Loucy (cell line): Measurements from ENCODE around the gene IL34.

ENCODE experiments used
- H2AFZ ChIP-seq: fragments of 200-600 bp; sonication (generic); 2 replicates; pipeline ENCODE4 v1.6.0; 2016; ENCODE audit warnings: antibody characterized with exemption, mild to moderate bottlenecking, low read length, moderate library complexity
- H3F3A ChIP-seq: fragments of 200-600 bp; 2 replicates; pipeline ENCODE4 v1.6.0; 2016; ENCODE audit warnings: antibody characterized with exemption, low read depth, mild to moderate bottlenecking
- H3K27me3 ChIP-seq: fragments of 200-600 bp; sonication (generic); 2 replicates; pipeline ENCODE4 v1.6.1; 2014; ENCODE audit warnings: low read length, mild to moderate bottlenecking; ENCODE audit not compliant: insufficient read depth, poor library complexity, severe bottlenecking
- H3K36me3 ChIP-seq: fragments of 200-600 bp; sonication (generic); 2 replicates; pipeline ENCODE4 v1.6.1; 2016; ENCODE audit warnings: low read length; ENCODE audit not compliant: insufficient read depth
- H3K4me1 ChIP-seq: fragments of 200-600 bp; sonication (generic); 2 replicates; pipeline ENCODE4 v1.5.1; 2014; ENCODE audit warnings: low read length, mild to moderate bottlenecking; ENCODE audit not compliant: insufficient read depth, poor library complexity, severe bottlenecking
- H3K4me2 ChIP-seq: fragments of 200-600 bp; sonication (generic); 2 replicates; pipeline ENCODE4 v1.6.0; 2014; ENCODE audit warnings: antibody characterized with exemption, low read length, low read depth, mild to moderate bottlenecking; ENCODE audit not compliant: poor library complexity, severe bottlenecking
- H3K4me3 ChIP-seq: fragments of 200-600 bp; sonication (generic); 2 replicates; pipeline ENCODE4 v1.5.1; 2014; ENCODE audit warnings: low read length, mild to moderate bottlenecking, mixed read lengths; ENCODE audit not compliant: poor library complexity, severe bottlenecking
- H3K79me2 ChIP-seq: fragments of 200-600 bp; sonication (generic); 2 replicates; pipeline ENCODE4 v1.6.1; 2014; ENCODE audit warnings: low read length; ENCODE audit not compliant: insufficient read depth
- H3K9ac ChIP-seq: fragments of 200-600 bp; sonication (generic); 2 replicates; pipeline ENCODE4 v1.6.0; 2014; ENCODE audit warnings: mild to moderate bottlenecking, low read depth, low read length, moderate library complexity; ENCODE audit not compliant: poor library complexity, severe bottlenecking
- H3K9me2 ChIP-seq: fragments of 200-600 bp; sonication (generic); replicated peaks from 2 replicates; pipeline ENCODE4 v1.6.1; 2016; ENCODE audit warnings: low read depth, low read length, mixed read lengths
- H3K9me3 ChIP-seq: fragments of 200-600 bp; sonication (generic); 2 replicates; pipeline ENCODE4 v1.6.1; 2014; ENCODE audit warnings: mild to moderate bottlenecking, antibody characterized with exemption, low read length, low read depth; ENCODE audit not compliant: insufficient read depth
- H4K20me1 ChIP-seq: fragments of 200-600 bp; sonication (generic); 2 replicates; pipeline ENCODE4 v1.6.0; 2014; ENCODE audit warnings: antibody characterized with exemption, low read length, mild to moderate bottlenecking; ENCODE audit not compliant: insufficient read depth, poor library complexity, severe bottlenecking
- CTCF ChIP-seq: fragments of 200-600 bp; sonication (generic); conservative IDR thresholded peaks from 2 replicates; pipeline ENCODE4 v1.5.1; 2014; ENCODE audit warnings: mild to moderate bottlenecking, antibody characterized with exemption, low read length
- EZH2phosphoT487 ChIP-seq: fragments of 200-600 bp; IDR thresholded peaks from 2 replicates; pipeline ENCODE4 v1.6.1; 2018; ENCODE audit warnings: antibody characterized with exemption, mild to moderate bottlenecking, moderate library complexity, borderline replicate concordance

Gene IL34

DNA sequence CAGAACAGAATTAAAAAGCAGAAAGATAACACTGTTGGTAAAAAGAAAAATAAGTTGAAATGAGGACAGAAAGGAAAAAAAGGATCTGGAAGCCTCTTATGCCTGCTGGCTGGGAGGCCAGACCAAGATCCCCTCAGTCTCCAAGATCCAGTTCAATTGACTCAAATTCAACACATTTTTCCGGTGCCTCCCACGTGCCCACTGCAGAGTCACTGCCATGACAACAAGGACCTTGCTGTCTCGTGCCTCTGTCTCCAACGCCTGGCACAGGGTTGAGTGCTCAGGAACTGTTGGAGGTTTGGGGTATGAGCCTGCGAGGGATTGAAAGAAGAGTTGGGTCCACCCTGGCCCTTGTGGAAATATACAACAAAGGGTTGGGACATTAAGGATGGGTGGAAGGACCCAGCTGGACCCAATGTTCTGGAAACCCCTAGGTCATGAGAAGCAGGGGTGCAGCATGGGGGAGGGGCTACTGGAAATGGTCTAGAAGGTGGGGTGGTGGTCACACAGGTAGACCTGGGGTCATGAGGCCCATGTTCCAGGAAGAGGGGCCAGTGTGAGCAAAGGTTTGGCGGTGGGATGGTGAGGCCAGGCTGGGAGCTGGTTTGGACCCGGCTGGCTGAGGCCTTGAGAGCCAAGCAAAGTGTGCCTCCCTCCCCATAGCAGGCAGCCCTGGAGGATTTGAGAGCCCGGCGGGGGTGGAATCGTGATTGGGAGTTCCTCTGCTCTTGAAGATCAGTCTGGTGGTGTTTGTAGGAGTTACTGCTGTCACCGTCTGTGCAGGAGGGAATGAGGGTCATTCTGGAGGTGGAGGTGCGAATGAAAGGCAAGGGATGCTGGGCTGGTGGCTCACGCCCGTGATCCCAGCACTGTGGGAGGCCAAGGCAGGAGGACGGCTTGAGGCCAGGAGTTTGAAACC is 1.3 kb downstream of the IL34 start:
- Histone ChIP-seq H3K27me3 (no peaks in the 10 kb centered on the region), H3K9me3 (no peaks in the 10 kb centered on the region), H3K9ac (no peak overlapping the region), H2AFZ (no peak overlapping the region), H4K20me1 (no peaks in the 10 kb centered on the region), H3K4me2 (no peak overlapping the region), H3K4me3 (no peak overlapping the region), H3F3A (no peaks in the 10 kb centered on the region), H3K4me1 (no peaks in the 10 kb centered on the region), H3K79me2 (no peaks in the 10 kb centered on the region), H3K36me3 (no peaks in the 10 kb centered on the region), H3K9me2 (no peaks in the 10 kb centered on the region)
- TF ChIP-seq CTCF (no peak), EZH2phosphoT487 (no peak)

GRCh38 chr16:70648606-70649005 is 2.2 kb downstream of the IL34 start:
- Histone ChIP-seq H3K4me3 (no peak overlapping the region), H3K4me1 (no peaks in the 10 kb centered on the region), H3K27me3 (no peaks in the 10 kb centered on the region), H3K4me2 (no peak overlapping the region), H3K9me2 (no peaks in the 10 kb centered on the region), H3K79me2 (no peaks in the 10 kb centered on the region), H2AFZ (no peak overlapping the region), H4K20me1 (no peaks in the 10 kb centered on the region), H3K9ac (no peak overlapping the region), H3F3A (no peaks in the 10 kb centered on the region), H3K9me3 (no peaks in the 10 kb centered on the region), H3K36me3 (no peaks in the 10 kb centered on the region)
- TF ChIP-seq CTCF (no peak), EZH2phosphoT487 (no peak)

GRCh38 chr16:70649300-70649699 is 2.9 kb downstream of the IL34 start:
- H3K4me1 ChIP-seq: no peaks in the 10 kb centered on the region
- H3K27me3 ChIP-seq: no peaks in the 10 kb centered on the region
- no peaks in the 10 kb centered on the region for H3K9me2 ChIP-seq
- no peak overlapping the region for H2AFZ ChIP-seq
- H3K4me2 ChIP-seq: no peak overlapping the region
- no peak overlapping the region for H3K9ac ChIP-seq
- no peaks in the 10 kb centered on the region for H4K20me1 ChIP-seq
- no peak overlapping the region for H3K4me3 ChIP-seq
- TF ChIP-seq CTCF (no peak), EZH2phosphoT487 (no peak)
- H3F3A ChIP-seq: no peaks in the 10 kb centered on the region
- H3K79me2 ChIP-seq: no peaks in the 10 kb centered on the region
- no peaks in the 10 kb centered on the region for H3K36me3 ChIP-seq
- H3K9me3 ChIP-seq: no peaks in the 10 kb centered on the region
